Hematopoietic multipotent progenitor cell treated with erythropoietin and hydrocortisone succinate and interleukin-3 and kit ligand, for 15 days (in vitro differentiated cells): ENCODE measurements around the gene CST9.
"Not testable (repeated sequence)": the region's sequence is repeated elsewhere in the genome, so short reads cannot be mapped to it uniquely, and the experiment has no call there.

ENCODE experiments used
- DNase-seq: peaks from one replicate; pipeline ENCODE4 v3.0.0-alpha.2; 2015; ENCODE audit warnings: low spot score

CST9 gene

GRCh38 chr20:23587631-23588030 is 18.1 kb downstream of the CST9 start:
- no peak for DNase-seq

- DNase-seq = no peak
These were observed 18.8 kb downstream of the CST9 start for GRCh38 chr20:23586735-23587525.

GRCh38 chr20:23585808-23586734 is 19.6 kb downstream of the CST9 start:
- no peak for DNase-seq

- no peak for DNase-seq
These were observed 20.3 kb downstream of the CST9 start for GRCh38 chr20:23585449-23585807.

GRCh38 chr20:23584434-23585199 is 21.1 kb downstream of the CST9 start:
- DNase-seq = no peak

GRCh38 chr20:23583526-23583925 is 22.2 kb downstream of the CST9 start:
- DNase-seq = no peak

GRCh38 chr20:23582293-23582692 is 23.4 kb downstream of the CST9 start:
- no peak for DNase-seq

GRCh38 chr20:23581833-23582232 is 23.9 kb downstream of the CST9 start:
- DNase-seq = not testable (repeated sequence)

- no peak for DNase-seq
These were observed 30.7 kb downstream of the CST9 start for GRCh38 chr20:23574977-23575376.

GRCh38 chr20:23570178-23570760 is 35.4 kb downstream of the CST9 start:
- no peak for DNase-seq

GRCh38 chr20:23569570-23569969 is 36.1 kb downstream of the CST9 start:
- DNase-seq = no peak

GRCh38 chr20:23568971-23569330 is 36.8 kb downstream of the CST9 start:
- DNase-seq = no peak

GRCh38 chr20:23568320-23568970 is 37.3 kb downstream of the CST9 start, which contains the start of gene CST9L:
CST9L (minus strand) TSS chr20:23568484; CDS start chr20:23568450, 34 bp downstream.
- DNase-seq = no peak

GRCh38 chr20:23566199-23566932 is 39.4 kb downstream of the CST9 start:
- DNase-seq = no peak

GRCh38 chr20:23565503-23566045 is 40.1 kb downstream of the CST9 start:
- DNase-seq = no peak

GRCh38 chr20:23564927-23565326 is 40.8 kb downstream of the CST9 start:
- no peak for DNase-seq

- no peak for DNase-seq
These were observed 42.9 kb downstream of the CST9 start for GRCh38 chr20:23562721-23563342.

- no peak for DNase-seq
These were observed 51.3 kb downstream of the CST9 start for GRCh38 chr20:23554401-23554800.
